GM12872 (cell line): Measurements from ENCODE around the gene HPSE2.

Experiments
- CTCF ChIP-seq: IDR thresholded peaks from 3 replicates; pipeline ENCODE4 v1.5.1; 2011; ENCODE audit warnings: low read depth, mild to moderate bottlenecking, low read length, moderate library complexity; ENCODE audit not compliant: insufficient read depth

HPSE2 gene

DNA sequence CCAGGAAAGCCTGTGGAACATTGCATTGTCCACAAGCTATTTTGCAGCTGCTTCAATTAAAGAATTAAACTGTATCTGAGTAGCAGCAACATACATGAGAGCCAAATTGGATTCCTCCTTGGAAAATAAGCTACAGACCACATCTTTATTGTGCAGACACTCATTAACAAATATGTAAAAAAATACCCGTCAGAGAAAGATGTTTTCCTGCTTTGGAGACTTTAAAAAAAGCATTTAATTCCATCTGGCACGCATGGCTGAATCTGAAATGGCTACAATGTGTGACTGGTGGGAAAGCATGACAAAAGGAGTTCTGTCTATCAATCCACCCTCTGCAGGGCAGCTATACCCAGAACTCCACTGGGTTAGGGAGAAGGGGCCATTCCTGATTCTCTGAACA is 715.8 kb downstream of the HPSE2 start:
- no peak for TF ChIP-seq CTCF

DNA sequence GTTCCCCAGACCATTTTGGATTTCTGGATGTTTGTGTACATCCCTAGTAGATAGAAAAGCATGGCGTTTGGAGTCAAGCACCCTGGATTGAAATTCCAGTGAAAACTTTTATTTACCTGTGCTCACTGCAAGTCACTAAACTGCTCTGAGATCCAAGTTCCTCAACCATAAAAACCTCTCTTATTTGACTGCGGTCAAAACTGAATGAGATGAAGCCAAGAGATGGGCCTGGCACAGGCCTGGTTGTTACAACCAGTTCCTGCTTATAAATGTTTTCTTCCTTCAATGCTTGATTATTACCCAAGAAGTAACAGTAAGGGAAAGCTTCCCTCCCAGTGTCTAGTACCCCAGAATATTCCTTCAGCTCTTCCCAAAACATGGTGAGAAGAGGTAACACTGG is 718.0 kb downstream of the HPSE2 start:
- TF ChIP-seq CTCF, result no peak

- TF ChIP-seq CTCF, result no peak
Measured at GRCh38 chr10:98516352-98516751, 719.3 kb downstream of the HPSE2 start.

DNA sequence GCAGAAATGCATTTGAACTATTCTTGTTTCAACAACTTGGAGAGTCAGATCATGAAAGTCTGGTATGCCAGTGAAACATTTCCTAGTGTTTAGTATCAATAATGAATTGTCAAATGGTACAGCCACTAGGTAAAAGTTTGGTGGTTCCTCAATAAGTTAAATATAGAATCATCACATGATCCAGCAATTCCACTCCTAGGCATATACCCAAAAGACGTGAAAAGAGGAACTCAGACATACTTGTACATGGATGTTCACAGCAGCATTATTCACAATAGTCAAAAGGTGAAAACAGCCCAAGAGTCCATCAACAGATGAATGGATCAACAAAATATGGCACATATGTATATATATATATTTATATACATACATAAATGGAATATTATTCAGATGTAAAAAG is 721.9 kb downstream of the HPSE2 start:
- TF ChIP-seq CTCF, result no peak

DNA sequence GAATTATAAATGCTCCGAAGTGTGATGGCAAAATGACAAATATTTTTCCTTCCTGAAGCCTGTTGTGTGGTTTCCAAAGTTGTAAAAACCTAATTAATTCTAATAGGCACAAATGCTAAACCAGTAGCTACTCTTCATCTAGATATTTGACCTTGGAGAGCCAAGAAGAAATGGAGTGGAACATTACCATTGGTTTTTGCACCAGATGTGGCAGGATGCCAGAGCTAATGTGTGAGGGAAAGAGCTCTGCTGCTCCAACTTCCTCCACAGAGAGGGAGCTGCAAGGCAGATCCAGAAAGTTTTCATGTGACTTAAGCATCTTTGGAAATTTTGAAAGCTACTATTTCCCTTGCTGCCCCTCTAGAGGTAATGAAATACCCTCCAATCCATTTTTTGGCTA is 723.8 kb downstream of the HPSE2 start:
- no peak for TF ChIP-seq CTCF

DNA sequence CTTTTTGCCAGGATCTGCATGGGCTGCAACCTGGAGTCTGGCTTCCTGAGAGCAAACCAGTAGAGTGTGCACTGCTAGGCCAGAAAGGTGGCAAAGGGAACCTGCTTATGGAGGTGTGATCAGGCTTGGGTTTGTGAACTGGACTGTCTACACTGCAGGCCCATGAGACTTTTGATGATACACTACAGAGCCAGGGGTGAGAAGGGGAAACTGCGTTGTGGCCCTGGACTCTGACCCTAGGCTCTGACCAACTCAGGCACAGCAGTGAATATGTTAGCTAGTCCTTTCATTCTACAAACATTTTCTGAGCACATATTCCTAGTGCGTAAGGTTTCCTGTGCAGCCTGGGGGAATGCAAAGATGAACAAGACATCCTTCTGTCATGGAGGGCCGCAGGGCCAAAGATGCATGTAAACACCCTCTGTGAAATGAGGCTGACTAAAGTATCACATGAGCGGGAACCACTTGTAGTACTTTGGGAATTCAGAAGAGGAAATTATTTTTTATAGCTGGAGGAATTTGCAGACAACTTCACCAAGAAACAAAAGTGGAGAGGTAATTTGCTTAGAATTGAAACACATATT is 725.1 kb downstream of the HPSE2 start:
- no peak for TF ChIP-seq CTCF

DNA sequence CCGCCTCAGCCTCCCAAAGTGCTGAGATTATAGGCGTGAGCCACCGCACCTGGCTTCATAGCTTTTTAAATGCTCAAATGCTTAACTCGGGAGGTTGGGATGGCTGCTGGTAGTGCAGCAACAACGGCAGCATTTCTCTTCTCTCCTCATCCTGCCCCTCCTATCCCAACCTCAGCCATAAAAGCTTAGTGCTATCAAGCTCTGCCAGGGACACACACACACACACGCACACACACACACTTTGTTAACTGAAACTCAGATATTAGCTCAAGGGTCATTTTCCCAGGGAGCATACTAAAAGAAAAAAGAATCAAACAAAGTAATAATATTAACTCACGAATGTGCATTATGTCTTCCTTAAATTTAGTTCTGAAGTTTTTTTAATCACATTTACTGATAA is 725.9 kb downstream of the HPSE2 start:
- TF ChIP-seq CTCF, result no peak
